ENCODE measurements around the gene RNF144B. TPM values are rescaled to one million over a fixed set of nuclear protein-coding genes. Genes with fewer than 3 reads are reported as not detected.

The RNF144B gene
- total RNA-seq, 2 experiments from 2014 or later = 2.1 to 2.3 TPM

GRCh38 chr6:18410412-18410811 lies 23.3 kb downstream of the RNF144B start:
- Mint-ChIP-seq H3K9me3 (no peaks in the 10 kb centered on the region), H3K27ac (no peak overlapping the region), H3K4me1 (peaks cover 9% of the 10 kb centered on the region), H3K4me3 (no peak overlapping the region), H3K36me3 (peaks cover 7% of the 10 kb centered on the region), H3K27me3 (no peaks in the 10 kb centered on the region)
- no peak for DNase-seq

- DNase-seq = no peak
- Mint-ChIP-seq H3K4me3 (no peak overlapping the region), H3K9me3 (peaks cover 1% of the 10 kb centered on the region), H3K4me1 (peaks cover 9% of the 10 kb centered on the region), H3K36me3 (peaks cover 6% of the 10 kb centered on the region), H3K27me3 (no peaks in the 10 kb centered on the region), H3K27ac (no peak overlapping the region)
These were observed 24.9 kb downstream of the RNF144B start for GRCh38 chr6:18412068-18412467.

GRCh38 chr6:18412644-18413043 lies 25.5 kb downstream of the RNF144B start:
- peaks cover 2% of the 10 kb centered on the region for H3K9me3 Mint-ChIP-seq
- H3K36me3 Mint-ChIP-seq = peaks cover 6% of the 10 kb centered on the region
- no peak for DNase-seq
- H3K4me3 Mint-ChIP-seq = no peak overlapping the region
- H3K27me3 Mint-ChIP-seq = no peaks in the 10 kb centered on the region
- no peak overlapping the region for H3K27ac Mint-ChIP-seq
- H3K4me1 Mint-ChIP-seq = peaks cover 9% of the 10 kb centered on the region

- DNase-seq = no peak
- peaks cover 6% of the 10 kb centered on the region for H3K36me3 Mint-ChIP-seq
- H3K27me3 Mint-ChIP-seq = no peaks in the 10 kb centered on the region
- H3K27ac Mint-ChIP-seq = no peak overlapping the region
- peaks cover 2% of the 10 kb centered on the region for H3K9me3 Mint-ChIP-seq
- no peak overlapping the region for H3K4me3 Mint-ChIP-seq
- H3K4me1 Mint-ChIP-seq = peaks cover 9% of the 10 kb centered on the region
These were observed 26.2 kb downstream of the RNF144B start for GRCh38 chr6:18413381-18413780.

- Mint-ChIP-seq H3K27me3 (no peaks in the 10 kb centered on the region), H3K4me1 (peaks cover 9% of the 10 kb centered on the region), H3K36me3 (peaks cover 6% of the 10 kb centered on the region), H3K9me3 (peaks cover 2% of the 10 kb centered on the region), H3K27ac (no peak overlapping the region), H3K4me3 (no peak overlapping the region)
- DNase-seq = no peak
These were observed 27.0 kb downstream of the RNF144B start for GRCh38 chr6:18414116-18414515.

- H3K27ac Mint-ChIP-seq = no peak overlapping the region
- H3K4me3 Mint-ChIP-seq = no peak overlapping the region
- no peak for DNase-seq
- peaks cover 2% of the 10 kb centered on the region for H3K9me3 Mint-ChIP-seq
- peaks cover 4% of the 10 kb centered on the region for H3K4me1 Mint-ChIP-seq
- H3K27me3 Mint-ChIP-seq = no peaks in the 10 kb centered on the region
- H3K36me3 Mint-ChIP-seq = peaks cover 6% of the 10 kb centered on the region
These were observed 28.1 kb downstream of the RNF144B start for GRCh38 chr6:18415207-18415606.

- Mint-ChIP-seq H3K4me3 (no peak overlapping the region), H3K4me1 (no peaks in the 10 kb centered on the region), H3K27ac (no peak overlapping the region), H3K27me3 (no peaks in the 10 kb centered on the region), H3K9me3 (peaks cover 2% of the 10 kb centered on the region), H3K36me3 (peaks cover 3% of the 10 kb centered on the region)
- DNase-seq = no peak
These were observed 28.7 kb downstream of the RNF144B start for GRCh38 chr6:18415671-18416340.

- no peak for DNase-seq
- Mint-ChIP-seq H3K27ac (no peak overlapping the region), H3K27me3 (no peaks in the 10 kb centered on the region), H3K9me3 (peaks cover 2% of the 10 kb centered on the region), H3K36me3 (peaks cover 3% of the 10 kb centered on the region), H3K4me3 (no peak overlapping the region), H3K4me1 (no peaks in the 10 kb centered on the region)
These were observed 29.2 kb downstream of the RNF144B start for GRCh38 chr6:18416341-18416679.

- no peak overlapping the region for H3K4me3 Mint-ChIP-seq
- H3K27ac Mint-ChIP-seq = no peak overlapping the region
- H3K36me3 Mint-ChIP-seq = peaks cover 3% of the 10 kb centered on the region
- H3K27me3 Mint-ChIP-seq = no peaks in the 10 kb centered on the region
- H3K9me3 Mint-ChIP-seq = peaks cover 2% of the 10 kb centered on the region
- DNase-seq = no peak
- H3K4me1 Mint-ChIP-seq = peaks cover under 1% of the 10 kb centered on the region
These were observed 33.2 kb downstream of the RNF144B start for GRCh38 chr6:18420328-18420727.

- no peak for DNase-seq
- no peaks in the 10 kb centered on the region for H3K9me3 Mint-ChIP-seq
- H3K4me1 Mint-ChIP-seq = peaks cover 18% of the 10 kb centered on the region
- H3K27ac Mint-ChIP-seq = no peak overlapping the region
- no peaks in the 10 kb centered on the region for H3K36me3 Mint-ChIP-seq
- no peaks in the 10 kb centered on the region for H3K27me3 Mint-ChIP-seq
- no peak overlapping the region for H3K4me3 Mint-ChIP-seq
These were observed 35.0 kb downstream of the RNF144B start for GRCh38 chr6:18422136-18422535.

- peaks cover 19% of the 10 kb centered on the region for H3K4me1 Mint-ChIP-seq
- no peak overlapping the region for H3K27ac Mint-ChIP-seq
- no peaks in the 10 kb centered on the region for H3K36me3 Mint-ChIP-seq
- H3K4me3 Mint-ChIP-seq = no peak overlapping the region
- no peak for DNase-seq
- H3K27me3 Mint-ChIP-seq = no peaks in the 10 kb centered on the region
- H3K9me3 Mint-ChIP-seq = no peaks in the 10 kb centered on the region
These were observed 36.3 kb downstream of the RNF144B start for GRCh38 chr6:18423426-18423825.

- Mint-ChIP-seq H3K4me3 (no peak overlapping the region), H3K27me3 (no peaks in the 10 kb centered on the region), H3K4me1 (peaks cover 19% of the 10 kb centered on the region), H3K27ac (no peak overlapping the region), H3K9me3 (no peaks in the 10 kb centered on the region), H3K36me3 (no peaks in the 10 kb centered on the region)
- no peak for DNase-seq
These were observed 37.1 kb downstream of the RNF144B start for GRCh38 chr6:18424201-18424600.

- no peak overlapping the region for H3K4me3 Mint-ChIP-seq
- H3K4me1 Mint-ChIP-seq = peaks cover 19% of the 10 kb centered on the region
- no peaks in the 10 kb centered on the region for H3K36me3 Mint-ChIP-seq
- H3K9me3 Mint-ChIP-seq = no peaks in the 10 kb centered on the region
- no peak for DNase-seq
- H3K27me3 Mint-ChIP-seq = no peaks in the 10 kb centered on the region
- H3K27ac Mint-ChIP-seq = no peak overlapping the region
These were observed 38.1 kb downstream of the RNF144B start for GRCh38 chr6:18425218-18425617.

GRCh38 chr6:18427296-18427695 lies 40.1 kb downstream of the RNF144B start:
- DNase-seq = no peak
- H3K9me3 Mint-ChIP-seq = no peaks in the 10 kb centered on the region
- peaks cover 2% of the 10 kb centered on the region for H3K36me3 Mint-ChIP-seq
- no peaks in the 10 kb centered on the region for H3K27me3 Mint-ChIP-seq
- H3K4me1 Mint-ChIP-seq = peaks cover 22% of the 10 kb centered on the region
- no peak overlapping the region for H3K27ac Mint-ChIP-seq
- no peak overlapping the region for H3K4me3 Mint-ChIP-seq

GRCh38 chr6:18429655-18430297 lies 42.6 kb downstream of the RNF144B start:
- H3K4me1 Mint-ChIP-seq = peaks cover 25% of the 10 kb centered on the region
- peaks cover 2% of the 10 kb centered on the region for H3K36me3 Mint-ChIP-seq
- no peak overlapping the region for H3K27ac Mint-ChIP-seq
- H3K4me3 Mint-ChIP-seq = no peak overlapping the region
- H3K9me3 Mint-ChIP-seq = no peaks in the 10 kb centered on the region
- no peak for DNase-seq
- no peaks in the 10 kb centered on the region for H3K27me3 Mint-ChIP-seq

GRCh38 chr6:18431581-18431980 lies 44.4 kb downstream of the RNF144B start:
- H3K4me3 Mint-ChIP-seq = no peak overlapping the region
- H3K27ac Mint-ChIP-seq = no peak overlapping the region
- H3K27me3 Mint-ChIP-seq = no peaks in the 10 kb centered on the region
- peaks cover 12% of the 10 kb centered on the region for H3K4me1 Mint-ChIP-seq
- no peaks in the 10 kb centered on the region for H3K9me3 Mint-ChIP-seq
- DNase-seq = no peak
- peaks cover 5% of the 10 kb centered on the region for H3K36me3 Mint-ChIP-seq
